ENCODE data around the gene GSTP1. TPM values are rescaled to one million over a fixed set of nuclear protein-coding genes. Genes with fewer than 3 reads are reported as not detected.
"Not testable (repeated sequence)": the region's sequence is repeated elsewhere in the genome, so short reads cannot be mapped to it uniquely, and the experiment has no call there.

Gene GSTP1
- total RNA-seq, 1 donor from 2014 or later, result 262 TPM

DNA sequence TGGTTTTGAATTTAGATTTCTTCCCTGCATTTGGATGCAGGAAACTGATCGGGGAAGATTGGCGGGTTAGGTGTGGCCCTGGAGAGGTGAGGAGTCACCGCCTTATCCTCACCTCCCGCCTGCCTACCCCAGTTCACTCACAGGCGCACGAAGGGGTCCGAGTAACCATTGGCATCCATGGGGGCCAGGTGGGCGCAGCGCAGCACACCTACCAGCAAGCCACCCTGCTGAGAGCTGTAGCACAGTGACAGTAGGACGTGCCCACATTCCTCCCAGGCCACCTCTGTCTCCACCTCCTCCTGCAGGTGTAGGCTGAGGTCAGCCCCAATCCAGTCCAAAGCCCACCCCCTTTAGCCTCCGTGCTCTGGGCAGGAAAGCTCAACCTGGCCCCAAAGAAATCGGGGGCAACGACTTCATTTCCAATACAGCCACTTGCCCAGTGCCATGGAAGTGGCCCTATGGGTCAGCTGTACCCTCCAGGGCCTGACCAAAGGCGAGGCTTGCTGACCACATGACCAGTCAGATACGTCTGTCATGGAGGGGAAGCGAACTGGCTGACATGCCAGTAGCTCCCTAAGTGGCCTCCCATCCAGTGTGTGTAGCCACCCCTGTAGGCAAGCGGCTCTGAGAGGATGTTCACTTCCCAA is 29.8 kb downstream of the GSTP1 start:
- intact Hi-C loops (cut with micrococcal nuclease), result no loop called here

DNA sequence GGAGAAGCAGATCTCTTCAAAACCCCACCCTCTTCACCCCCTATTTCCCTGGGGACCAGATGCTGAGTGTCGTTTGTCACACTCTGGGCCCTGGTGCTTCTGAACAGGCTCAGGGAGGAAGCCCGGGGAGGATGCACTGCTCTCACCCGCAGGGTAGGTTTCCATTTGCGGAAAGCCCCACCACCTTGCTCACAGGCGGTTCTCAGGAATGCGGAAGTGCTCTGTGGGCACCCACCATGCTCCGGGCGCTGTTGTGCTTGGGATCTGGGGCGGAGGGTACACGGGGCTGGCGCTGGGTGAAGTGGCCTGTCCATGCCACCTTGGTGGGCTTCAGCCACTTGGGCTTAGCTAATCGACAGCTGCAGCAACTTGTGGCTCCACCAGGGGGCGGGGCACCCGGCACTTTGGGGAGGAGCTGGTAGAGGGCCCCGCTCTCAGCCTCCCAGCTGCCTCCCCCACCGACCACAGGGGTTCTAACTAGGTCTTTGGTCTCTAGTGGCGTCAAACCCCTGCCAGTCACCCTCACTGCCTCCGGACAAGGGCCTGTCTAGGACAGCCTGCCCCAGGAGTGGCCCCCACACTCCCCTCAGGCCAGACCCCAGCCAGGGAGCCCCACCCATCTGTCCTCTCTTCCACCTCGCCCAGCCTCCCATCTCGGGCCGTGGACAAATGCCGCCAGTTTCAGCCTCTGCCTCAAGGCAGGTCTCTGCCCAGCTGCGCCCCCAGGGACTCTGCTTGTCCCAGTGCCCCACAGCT is 30.5 kb downstream of the GSTP1 start:
- intact Hi-C loops (cut with micrococcal nuclease), result loop anchor here (1.0 kb wide), 4 partner anchors 8 to 106 kb away; partner anchors contain the start of genes CDK2AP2, NDUFV1 and NUDT8

DNA sequence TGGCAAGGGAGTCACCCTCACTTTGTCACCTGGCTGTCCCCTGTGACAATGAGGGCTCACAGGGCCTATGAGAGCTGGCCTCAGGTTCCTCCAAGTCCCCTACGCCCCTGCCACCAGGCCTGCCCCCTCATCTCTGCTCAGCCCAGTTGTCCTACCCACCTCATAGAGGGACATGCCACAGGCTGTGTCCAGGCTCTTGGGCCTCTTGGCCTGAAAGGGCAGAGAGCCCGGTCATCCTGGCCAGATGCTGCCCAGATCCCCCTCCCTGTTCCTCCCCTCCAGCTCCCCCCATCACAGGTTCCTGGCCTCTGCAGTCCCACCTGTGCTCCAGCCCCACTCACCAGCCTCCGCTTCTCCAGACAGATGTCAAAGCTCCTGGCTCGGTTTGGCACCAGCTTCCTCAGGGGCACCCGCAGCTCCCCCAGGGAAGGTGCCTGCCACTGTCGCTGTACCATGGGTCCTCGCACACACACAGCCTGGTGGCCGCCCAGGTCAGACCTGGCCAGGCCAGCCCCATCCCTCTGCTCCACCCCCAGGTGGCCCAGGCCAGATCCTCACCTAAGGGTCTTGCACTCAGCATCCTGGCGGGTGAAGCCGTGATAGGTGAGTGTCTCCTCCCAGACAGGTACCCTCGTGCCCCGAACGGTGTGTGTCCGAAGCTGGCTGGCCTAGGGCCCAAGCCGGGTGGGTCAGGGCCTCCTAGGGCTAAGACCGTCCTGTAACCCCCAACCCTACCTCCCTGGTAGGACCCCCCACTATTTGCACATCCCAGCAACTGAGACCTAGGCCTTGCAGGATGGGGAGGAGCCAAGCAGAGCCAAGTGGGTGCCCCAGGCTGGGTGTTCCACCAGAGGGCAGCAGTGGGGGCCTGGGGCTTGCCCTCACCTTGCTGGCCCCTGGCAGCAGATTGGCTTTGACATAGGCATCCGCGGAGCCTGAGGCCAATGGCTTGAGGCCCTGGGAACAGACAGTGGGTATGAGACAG is 31.4 kb downstream of the GSTP1 start:
- intact Hi-C loops (cut with micrococcal nuclease), result loop anchor here (1.0 kb wide), 4 partner anchors 9 to 107 kb away; partner anchors contain the start of genes CDK2AP2, NDUFV1 and NUDT8

DNA sequence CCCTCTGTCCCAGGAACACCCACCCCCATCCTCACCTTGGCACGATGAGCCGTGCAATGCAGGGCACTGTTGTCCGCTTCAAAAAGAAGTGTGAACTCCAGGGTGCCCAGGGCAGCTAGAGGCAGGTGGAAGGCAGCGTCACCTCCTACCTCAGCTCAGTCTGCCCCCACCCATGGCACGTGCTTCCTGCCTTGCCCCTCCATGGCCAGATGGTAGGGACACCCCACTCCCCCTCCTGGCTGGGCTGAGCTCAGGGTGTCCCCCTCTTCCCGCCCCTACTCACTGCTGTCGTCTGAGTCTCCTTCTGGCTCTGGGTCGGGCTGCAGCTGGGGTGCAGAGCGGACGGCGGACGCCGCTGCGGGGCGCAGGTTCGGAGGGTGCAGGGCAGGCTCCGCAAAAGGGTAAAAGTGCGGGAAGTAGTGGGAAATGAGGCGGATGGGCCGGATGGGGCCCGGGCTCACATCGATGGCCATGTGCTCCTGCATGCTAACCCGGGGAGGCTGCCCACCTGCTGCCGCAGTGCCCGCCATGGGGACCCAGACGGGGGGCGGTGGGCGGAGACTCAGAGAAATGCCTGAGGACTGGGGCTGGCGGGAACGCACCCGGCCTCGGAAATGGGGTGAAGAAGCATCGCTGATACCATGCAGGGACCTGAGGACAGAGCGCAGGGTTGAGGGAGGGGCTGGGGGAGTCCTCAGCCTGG is 32.3 kb downstream of the GSTP1 start:
- intact Hi-C loops (cut with micrococcal nuclease), result no loop called here

DNA sequence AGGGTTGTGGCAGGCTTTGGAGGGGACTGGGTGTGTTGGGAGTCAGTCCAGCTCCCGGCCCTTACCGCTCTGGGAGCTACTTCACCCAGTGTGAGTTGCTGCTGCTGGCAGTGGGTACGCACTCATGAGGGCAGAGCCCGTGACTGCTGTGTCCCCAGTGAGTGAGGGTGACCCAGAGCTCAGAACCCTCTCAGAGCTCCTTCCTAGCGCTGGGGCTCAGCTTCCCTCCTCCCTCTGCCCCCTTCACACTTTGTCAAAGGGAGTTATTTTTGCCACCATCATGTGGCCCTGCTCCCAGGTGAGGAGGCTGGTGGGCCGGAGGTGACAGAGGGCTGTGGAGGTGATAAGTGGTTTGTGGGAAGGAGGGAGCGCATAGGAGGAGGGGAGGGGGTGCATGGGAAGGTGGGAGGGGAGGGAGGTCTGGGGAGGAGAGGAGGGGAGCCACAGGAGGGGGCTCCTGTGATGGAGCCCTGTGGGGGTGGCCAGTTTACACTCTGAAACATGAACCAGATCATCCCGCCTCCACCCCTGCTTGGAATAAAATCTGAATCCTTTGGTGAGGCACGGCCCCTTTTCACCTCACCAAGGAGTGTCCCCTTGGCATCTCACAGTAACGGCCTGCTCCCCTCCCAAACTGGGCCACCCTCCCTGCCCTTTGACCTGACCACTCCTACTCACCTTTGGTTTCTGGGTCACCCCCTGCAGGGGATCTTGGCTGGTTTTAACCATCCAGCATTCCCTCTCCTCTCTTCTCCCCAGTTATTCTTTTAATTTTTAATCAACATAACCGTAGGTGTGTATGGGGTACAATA is 33.0 kb downstream of the GSTP1 start:
- intact Hi-C loops (cut with micrococcal nuclease), result no loop called here

DNA sequence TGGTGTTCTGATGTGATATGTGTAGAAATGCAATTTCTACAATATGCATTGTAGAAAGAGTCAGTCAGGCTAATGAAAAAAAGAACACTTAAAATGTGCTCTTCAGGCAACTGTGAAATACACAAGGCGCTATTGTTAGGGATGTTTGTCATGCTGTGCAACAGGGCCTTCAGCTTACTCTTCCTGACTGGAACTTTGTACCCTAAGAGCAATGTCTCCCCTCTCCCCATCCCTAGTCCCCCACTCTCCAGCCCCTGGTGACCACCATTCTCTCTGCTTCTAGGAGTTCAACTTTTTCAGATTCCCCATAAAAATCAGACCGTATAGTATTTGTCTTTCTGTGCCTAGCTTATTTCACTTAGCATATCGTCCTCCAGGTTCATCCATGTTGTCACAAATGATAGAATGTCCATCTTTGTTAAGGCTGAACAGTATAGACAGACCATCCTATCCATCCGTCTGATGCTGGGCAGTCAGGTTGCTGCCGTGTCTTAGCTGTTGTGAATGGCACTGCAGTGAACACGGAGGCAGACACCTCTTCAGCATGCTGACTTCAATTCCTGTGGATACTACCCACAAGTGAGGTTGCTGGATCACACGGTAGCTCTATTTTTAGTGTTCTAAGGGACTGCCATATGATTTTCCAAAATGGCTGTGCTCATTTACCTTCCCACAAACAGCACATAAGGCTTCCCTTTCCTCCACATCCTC is 33.8 kb downstream of the GSTP1 start:
- intact Hi-C loops (cut with micrococcal nuclease), result no loop called here

DNA sequence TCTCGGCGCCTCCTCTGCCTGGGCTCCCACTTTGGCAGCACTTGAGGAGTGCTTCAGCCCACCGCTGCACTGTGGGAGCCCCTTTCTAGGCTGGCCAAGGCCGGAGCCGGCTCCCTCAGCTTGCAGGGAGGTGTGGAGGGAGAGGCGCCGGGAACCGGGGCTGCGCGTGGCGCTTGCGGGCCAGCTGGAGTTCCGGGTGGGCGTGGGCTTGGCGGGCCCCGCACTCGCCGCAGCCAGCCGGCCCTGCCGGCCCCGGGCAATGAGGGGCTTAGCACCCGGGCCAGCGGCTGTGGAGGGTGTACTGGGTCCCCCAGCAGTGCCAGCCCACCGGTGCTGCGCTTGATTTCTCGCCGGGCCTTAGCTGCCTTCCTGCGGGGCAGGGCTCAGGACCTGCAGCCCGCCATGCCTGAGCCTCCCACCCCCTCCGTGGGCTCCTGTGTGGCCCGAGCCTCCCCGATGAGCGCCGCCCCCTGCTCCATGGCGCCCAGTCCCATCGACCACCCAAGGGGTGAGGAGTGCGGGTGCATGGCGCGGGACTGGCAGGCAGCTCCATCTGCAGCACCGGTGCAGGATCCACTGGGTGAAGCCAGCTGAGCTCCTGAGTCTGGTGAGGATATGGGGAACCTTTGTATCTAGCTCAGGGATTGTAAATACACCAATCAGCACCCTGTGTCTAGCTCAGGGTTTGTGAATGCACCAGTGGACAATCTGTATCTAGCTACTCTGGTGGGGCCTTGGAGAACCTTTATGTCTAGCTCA is 35.5 kb downstream of the GSTP1 start:
- intact Hi-C loops (cut with micrococcal nuclease), result not testable (repeated sequence)

DNA sequence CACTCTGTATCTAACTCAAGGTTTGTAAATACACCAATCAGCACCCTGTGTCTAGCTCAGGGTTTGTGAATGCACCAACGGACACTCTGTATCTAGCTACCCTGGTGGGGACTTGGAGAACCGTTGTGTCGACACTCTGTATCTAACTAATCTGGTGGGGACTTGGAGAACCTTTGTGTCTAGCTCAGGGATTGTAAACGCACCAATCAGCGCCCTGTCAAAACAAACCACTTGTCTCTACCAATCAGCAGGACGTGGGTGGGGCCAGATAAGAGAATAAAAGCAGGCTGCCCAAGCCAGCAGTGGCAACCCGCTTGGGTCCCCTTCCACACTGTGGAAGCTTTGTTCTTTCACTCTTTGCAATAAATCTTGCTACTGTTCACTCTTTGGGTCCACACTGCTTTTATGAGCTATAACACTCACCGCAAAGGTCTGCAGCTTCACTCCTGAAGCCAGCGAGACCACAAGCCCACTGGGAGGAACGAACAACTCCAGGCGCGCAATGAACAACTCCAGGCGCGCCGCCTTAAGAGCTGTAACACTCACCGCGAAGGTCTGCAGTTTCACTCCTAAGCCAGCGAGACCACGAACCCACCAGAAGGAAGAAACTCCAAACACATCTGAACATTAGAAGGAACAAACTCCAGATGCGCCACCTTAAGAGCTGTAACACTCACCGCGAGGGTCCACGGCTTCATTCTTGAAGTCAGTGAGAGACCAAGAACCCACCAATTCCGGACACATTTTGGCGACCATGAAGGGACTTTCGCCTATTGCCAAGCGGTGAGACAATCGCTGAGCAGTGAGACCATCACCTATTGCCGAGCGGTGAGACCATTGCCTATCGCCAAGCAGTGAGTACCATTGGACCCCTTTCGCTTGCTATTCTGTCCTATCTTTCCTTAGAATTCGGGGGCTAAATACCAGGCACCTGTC is 36.3 kb downstream of the GSTP1 start:
- intact Hi-C loops (cut with micrococcal nuclease), result not testable (repeated sequence)

DNA sequence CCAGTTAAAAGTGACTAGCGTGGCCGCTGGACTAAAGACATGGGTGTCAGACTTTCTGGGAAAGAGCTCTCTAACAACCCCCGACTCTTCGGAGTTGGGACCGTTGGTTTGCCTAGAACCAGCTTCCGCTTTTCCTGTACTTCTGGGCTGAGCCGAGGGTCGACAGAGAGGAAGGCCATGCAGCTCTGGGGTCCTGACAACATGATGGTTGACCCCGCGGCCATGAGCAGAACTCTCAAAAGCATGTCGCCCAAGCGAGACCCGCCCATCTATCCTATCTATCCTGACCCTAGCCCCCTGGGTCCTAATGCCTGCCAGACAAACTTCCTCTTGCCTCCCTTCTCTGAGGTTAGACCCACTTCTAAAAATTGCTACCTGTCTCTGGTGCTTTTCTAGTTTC is 37.0 kb downstream of the GSTP1 start:
- intact Hi-C loops (cut with micrococcal nuclease), result not testable (repeated sequence)

DNA sequence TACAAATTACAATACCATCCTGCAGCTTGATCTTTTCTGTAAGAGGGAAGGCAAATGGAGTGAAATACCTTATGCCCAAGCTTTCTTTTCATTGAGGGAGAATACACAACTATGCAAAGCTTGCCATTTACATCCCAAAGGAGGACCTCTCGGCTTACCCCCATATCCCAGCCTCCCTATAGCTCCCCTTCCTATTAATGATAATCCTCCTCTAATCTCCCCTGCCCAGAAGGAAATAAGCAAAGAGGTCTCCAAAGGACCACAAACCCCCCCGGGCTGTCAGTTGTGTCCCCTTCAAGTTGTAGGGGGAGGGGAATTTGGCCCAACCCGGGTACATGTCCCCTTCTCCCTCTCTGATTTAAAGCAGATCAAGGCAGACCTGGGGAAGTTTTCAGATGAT is 38.3 kb downstream of the GSTP1 start:
- intact Hi-C loops (cut with micrococcal nuclease), result not testable (repeated sequence)

DNA sequence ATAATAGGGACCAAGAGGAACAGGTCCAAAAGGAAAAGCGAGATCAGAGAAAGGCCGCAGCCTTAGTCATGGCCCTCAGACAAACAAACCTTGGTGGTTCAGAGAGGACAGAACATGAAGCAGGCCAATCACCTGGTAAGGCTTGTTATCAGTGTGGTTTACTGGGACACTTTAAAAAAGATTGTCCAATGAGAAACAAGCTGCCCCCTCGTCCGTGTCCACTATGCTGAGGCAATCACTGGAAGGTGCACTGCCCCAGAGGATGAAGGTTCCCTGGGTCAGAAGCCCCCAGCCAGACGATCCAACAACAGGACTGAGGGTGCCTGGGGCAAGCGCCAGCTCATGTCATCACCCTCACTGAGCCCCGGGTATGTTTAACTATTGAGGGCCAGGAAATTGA is 39.3 kb downstream of the GSTP1 start:
- intact Hi-C loops (cut with micrococcal nuclease), result not testable (repeated sequence)

DNA sequence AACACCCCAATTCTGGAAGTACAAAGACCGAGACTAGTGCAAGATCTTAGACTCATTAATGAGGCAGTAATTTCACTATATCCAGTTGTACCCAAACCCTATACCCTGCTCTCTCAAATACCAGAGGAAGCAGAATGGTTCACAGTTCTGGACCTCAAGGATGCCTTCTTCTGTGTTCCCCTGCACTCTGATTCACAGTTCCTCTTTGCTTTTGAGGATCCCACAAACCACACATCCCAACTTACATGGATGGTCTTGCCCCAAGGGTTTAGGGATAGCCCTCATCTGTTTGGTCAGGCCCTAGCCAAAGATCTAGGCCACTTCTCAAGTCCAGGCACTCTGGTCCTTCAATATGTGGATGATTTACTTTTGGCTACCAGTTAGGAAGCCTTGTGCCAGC is 40.2 kb downstream of the GSTP1 start:
- intact Hi-C loops (cut with micrococcal nuclease), result not testable (repeated sequence)

DNA sequence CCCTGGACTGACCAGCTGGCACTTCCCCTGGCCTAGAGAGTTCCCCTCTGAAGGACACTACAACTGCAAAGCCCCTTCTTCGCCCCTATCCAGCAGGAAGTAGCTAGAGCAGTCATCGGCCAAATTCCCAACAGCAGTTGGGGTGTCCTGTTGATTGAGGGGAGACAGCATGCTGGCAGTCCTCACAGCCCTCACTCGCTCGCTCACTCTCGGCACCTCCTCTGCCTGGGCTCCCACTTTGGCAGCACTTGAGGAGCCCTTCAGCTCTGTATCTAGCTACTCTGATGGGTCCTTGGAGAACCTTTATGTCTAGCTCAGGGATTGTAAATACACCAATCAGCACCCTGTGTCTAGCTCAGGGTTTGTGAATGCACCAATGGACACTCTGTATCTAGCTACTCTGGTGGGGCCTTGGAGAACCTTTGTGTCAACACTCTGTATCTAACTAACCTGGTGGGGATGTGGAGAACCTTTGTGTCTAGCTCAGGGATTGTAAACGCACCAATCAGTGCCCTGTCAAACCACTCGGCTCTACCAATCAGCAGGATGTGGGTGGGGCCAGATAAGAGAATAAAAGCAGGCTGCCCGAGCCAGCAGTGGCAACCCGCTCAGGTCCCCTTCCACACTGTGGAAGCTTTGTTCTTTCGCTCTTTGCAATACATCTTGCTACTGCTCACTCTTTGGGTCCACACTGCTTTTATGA is 42.7 kb downstream of the GSTP1 start:
- intact Hi-C loops (cut with micrococcal nuclease), result loop anchor here (5.0 kb wide), 2 partner anchors 44 to 91 kb away; partner anchors contain the start of gene GSTP1

DNA sequence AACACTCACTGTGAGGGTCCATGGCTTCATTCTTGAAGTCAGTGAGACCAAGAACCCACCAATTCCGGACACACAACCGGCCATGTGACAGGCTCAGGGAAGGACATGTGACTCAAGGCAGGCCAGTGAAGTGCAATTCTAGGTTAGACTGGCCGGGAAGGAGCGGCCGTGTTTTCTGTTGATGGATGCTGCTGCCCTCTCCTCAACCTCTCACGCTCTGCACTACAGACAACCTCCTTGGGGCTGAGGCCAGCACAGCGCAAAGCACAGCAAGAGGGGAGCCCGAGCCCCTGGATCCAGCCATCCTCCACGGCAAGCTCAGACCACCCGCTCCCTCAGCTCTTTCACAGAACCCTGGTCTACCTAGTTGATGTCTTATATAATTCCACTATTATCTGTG is 43.4 kb downstream of the GSTP1 start:
- intact Hi-C loops (cut with micrococcal nuclease), result loop anchor here (5.0 kb wide), 2 partner anchors 45 to 90 kb away; partner anchors contain the start of gene GSTP1

DNA sequence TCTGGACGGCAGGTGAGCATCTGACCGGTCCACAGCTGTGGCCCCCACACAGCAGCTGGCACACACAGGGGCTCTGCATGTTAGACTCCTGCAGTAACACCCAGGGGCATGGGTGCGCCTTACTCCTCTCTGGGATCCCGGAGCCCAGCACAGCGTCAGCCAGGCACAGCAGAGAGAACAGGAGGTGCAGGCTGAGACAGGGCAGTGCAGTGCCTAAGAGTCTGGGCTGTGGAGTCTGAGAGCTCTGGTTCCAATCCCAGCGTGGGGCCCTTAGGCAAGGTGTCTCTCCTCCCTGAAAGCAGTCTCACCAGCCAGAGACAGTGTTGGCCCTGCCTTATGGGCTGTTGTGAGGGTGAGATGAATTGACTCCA is 43.8 kb downstream of the GSTP1 start:
- intact Hi-C loops (cut with micrococcal nuclease), result loop anchor here (5.0 kb wide), 2 partner anchors 45 to 90 kb away; partner anchors contain the start of gene GSTP1

DNA sequence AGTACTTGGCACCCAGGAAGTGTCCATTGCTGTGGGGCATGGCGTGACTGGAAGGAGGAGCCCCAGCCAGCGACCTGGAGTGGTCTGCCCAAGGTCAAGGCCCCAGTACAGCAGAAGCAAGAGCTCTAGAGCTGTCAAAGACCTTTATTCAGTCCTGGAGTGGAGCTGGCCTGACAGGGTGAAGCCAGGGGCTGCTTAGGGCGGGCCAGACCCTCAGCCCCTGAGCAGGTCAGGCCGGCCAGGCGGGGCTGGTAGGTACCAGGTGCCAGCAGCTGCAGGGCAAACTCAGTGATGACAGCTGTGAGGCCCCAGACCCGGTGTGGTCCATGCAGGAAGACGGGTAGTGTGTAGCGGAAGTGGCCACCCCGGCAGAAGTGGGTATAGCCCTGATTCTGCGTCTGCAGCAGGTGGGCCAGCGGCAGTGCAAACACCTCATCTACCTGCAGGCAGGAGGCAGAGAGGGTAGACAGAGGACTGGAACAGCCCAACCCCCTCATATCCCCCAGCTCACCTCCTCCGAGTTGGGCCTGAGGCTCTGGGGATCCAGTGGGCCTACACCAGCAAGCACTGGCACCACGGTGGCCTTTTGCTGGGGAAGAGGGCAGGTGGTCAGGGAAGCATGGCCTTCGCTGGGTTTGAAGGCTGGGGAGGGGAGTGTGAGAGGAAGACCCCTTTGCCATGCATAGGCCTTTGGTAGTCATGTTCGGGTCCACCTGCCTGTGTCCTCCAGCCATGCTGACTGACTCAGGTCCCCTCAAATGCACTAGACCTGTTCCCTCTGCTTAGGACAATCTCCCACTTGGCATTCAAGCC is 44.4 kb downstream of the GSTP1 start:
- intact Hi-C loops (cut with micrococcal nuclease), result loop anchor here (5.0 kb wide), 2 partner anchors 46 to 89 kb away; partner anchors contain the start of gene GSTP1
